Measurements from ENCODE around the gene MRPL55.

Gene MRPL55

DNA sequence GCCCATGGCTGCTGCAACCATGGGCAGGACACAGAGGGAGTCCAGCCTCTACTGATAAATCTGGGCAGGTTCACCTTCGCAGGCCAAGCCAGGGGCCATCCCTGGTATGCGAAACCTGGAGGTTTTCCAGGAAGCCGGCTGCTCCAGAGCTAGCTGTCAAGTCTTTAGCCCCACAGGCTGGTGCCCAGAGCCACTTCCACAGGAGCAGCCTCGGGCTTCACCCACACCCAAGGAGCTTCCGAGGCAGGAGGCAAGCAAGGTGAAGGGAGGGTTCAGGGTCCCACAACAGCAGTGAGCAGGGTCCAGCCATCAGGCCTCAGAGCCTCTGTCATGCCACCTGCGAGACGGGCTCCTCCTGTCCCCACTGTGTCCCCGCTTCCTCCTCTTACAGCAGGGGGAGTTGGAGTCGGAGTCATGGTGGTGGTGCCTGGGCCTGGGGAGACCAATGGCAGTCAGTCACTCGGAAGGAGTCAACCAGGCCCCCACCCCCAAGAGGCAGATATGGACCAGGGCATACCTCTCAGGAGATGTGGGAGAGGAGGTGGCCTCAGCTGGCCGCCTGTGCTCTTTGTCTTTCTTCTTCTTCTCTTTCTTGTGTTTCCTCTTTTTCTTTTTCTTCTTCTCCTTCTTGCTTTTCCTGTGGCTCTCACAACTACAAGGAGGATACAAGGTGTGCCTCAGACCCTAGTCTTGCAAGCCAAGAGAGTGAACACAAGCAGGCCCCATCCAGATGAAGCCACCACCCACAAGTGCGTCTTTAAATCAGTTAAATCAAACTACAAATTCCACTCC is 8.1 kb downstream of the MRPL55 start:
- DNase-seq (ENCODE audit: low read depth), result no peak

DNA sequence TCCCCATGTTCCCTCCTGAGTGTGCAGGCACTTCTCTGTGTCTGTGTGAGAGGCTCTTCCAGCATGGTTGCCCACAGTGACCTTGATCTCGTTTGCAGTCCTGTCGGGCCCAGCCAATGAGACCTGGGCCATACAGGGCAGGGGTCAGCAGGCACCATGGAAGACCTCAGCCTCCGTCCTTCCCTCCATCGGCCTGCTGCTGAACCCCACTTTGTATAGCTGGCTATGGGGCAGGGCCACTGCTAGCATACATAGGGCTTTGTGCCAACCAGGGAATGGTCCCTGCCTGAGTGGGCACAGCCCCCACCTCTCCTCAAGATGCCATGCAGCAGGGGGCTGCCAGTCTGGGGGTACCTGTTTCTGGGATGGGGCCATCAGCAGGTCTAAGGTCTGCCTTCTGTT is 9.8 kb downstream of the MRPL55 start:
- DNase-seq (ENCODE audit: low read depth), result no peak

DNA sequence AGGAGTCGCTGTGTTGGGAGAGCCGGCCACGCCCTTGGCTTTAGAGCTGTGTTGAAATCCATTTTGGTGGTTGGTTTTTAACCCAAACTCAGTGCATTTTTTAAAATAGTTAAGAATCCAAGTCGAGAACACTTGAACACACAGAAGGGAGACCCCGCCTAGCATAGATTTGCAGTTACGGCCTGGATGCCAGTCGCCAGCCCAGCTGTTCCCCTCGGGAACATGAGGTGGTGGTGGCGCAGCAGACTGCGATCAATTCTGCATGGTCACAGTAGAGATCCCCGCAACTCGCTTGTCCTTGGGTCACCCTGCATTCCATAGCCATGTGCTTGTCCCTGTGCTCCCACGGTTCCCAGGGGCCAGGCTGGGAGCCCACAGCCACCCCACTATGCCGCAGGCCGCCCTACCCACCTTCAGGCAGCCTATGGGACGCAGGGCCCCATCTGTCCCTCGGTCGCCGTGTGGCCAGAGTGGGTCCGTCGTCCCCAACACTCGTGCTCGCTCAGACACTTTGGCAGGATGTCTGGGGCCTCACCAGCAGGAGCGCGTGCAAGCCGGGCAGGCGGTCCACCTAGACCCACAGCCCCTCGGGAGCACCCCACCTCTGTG is 10.7 kb downstream of the MRPL55 start:
- no peak for DNase-seq (ENCODE audit: low read depth)

DNA sequence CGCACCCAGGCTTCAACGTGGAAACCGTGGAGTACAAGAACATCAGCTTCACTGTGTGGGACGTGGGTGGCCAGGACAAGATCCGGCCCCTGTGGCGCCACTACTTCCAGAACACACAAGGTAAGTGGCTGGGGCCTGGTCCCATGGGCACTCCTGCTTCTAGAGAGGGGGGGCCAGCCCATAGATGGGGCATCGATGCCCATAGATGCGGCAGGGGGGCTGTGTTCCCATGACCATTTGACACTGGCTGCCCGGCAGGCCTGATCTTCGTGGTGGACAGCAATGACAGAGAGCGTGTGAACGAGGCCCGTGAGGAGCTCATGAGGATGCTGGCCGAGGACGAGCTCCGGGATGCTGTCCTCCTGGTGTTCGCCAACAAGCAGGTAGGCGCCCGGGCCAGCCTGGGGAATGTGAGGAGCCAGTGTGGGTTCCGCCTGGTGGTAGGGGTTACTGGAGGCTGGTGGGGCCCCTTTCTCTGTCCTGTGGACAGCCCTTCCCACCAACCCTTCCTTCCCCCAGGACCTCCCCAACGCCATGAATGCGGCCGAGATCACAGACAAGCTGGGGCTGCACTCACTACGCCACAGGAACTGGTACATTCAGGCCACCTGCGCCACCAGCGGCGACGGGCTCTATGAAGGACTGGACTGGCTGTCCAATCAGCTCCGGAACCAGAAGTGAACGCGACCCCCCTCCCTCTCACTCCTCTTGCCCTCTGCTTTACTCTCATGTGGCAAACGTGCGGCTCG is 11.6 kb downstream of the MRPL55 start:
- no peak for DNase-seq (ENCODE audit: low read depth)

DNA sequence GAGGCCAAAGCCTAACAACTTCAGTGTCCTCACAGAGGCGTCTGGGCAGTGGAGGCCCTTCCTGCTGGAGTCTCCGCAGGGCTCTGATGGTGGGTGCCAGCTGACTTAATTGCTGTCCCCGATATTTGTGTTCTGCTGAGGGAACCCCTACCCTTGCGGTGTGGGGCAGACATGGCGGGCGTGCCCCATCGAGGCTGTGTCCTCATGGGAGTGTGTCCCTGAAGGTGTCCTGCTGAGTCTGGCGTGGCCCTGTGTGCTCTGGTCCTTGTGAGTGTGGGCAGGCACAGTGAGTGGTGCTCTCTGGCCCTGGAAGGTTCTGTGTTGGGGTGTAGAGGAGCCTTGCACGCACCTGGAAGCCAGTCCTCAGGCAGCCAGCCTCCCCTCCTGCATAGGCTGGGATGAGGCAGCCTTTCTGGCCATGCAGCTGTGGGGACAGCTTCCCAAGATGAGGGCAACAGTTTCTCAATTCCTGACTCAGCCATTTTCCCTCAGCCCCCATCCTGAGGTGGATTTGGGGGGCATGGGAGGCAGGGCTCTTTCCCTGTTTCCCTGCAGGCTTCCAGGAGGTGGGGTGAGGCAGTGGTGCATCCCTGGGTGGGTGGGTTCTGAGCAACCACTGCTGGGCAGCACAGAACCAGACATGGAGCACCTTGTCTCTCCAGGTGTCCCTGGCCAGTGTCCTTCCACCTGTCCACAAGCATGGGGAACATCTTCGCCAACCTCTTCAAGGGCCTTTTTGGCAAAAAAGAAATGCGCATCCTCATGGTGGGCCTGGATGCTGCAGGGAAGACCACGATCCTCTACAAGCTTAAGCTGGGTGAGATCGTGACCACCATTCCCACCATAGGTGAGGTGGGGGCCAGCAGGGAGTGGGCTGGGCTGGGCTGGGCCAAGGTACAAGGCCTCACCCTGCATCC is 12.4 kb downstream of the MRPL55 start:
- DNase-seq (ENCODE audit: low read depth), result no peak

DNA sequence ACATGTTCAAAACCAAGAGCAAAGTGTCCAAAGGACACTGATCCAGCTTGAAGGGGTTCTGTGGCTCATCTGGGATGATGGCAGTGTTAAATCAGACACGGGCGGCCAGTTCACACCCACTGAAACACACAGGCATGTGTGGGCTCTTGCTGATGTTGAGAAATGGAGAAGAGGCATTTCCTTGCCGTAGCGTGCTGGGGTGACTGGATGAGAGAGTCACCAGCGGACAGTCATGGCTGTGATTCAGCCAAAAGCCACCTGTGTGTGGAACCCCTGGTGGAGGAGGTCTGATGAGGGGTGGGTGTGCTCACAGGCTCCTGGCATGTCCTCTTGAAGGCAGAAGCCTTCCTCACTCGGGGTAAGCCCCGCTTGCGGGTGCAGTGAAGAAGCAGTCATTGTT is 13.2 kb downstream of the MRPL55 start:
- DNase-seq (ENCODE audit: low read depth), result no peak

DNA sequence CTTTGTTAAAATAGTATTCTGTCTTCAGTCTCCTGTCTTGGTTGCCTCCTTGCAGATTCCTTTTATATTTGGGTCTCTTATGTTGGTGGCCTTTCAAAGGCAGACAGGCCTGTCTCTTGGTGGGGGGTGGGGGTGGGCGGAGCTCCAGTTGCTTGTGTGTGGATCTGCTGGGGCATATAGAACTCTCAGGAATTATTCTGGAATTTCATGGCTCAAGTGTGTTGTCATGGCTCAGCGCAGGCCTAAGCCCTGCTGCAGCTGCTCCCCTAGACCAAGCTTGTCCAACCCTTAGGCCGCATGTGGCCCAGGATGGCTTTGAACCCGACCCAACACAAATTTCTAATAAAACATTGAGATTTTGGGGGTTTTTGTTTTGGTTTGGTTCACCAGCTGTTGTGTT is 13.9 kb downstream of the MRPL55 start:
- no peak for DNase-seq (ENCODE audit: low read depth)

DNA sequence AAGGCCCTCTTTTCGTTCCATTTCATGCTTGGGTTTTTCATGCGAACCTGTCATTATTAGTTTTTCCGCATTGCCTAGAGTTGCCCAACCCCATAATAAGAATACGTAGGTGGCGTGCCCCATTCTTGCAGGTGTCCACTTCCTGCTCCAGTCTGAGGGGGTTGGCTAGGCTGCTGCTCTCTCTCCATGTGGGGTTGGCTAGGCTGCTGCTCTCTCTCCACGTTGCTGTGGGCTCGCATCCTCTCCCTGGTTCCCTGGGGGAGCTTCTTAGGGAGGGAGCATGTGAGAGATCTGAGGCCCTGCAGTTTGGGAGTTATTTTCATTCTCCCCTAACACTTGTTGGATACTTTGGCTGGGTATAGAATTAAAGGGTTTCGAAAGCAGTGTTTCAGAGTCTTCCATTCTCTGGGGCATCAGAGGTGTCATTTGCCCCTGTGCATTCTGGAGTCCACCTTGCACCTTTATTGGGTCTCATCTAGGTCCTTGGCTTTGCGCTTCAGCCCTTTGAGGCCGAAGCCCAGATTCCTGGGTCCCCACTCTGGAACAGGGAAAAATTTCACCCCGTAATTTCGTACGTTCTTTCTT is 14.6 kb downstream of the MRPL55 start:
- no peak for DNase-seq (ENCODE audit: low read depth)

DNA sequence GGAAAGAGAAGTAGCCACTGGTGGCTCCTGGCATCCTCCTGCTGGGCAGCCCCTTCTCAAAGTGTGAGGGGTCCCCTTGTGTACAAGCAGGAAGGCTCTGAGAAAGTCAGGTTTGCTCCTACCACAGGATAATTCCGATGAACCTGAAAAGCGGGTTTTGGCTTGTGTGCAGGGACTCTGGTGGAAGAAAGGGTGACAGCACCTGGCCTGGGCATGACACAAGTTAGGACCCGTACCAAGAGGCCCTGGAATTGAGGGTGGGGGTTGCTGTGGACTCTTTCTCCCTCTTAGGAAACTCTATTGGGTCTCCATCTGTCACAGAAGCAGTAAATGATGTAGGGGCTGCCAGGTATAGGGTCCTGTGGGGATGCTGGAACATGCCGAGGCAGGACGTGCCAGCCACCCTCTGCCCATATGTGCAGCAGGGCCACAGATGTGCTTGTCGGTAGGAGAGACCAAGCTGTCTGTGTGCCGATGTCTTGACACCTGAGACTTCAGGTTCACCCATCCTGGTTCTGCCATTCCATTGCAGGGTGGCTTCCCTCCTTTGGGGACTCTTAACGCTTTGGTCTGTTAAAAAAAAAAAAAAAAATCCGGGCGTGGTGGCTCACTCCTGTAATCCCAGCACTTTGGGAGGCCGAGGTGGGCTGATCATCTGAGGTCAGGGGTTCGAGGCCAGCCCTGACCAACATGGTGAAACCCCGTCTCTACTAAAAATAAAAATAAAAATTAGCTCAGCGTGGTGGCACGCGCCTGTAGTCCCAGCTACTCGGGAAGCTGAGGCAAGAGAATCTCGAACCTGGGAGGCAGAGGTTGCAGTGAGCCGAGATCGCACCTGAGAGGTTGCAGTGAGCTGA is 15.8 kb downstream of the MRPL55 start:
- DNase-seq (ENCODE audit: low read depth), result no peak

DNA sequence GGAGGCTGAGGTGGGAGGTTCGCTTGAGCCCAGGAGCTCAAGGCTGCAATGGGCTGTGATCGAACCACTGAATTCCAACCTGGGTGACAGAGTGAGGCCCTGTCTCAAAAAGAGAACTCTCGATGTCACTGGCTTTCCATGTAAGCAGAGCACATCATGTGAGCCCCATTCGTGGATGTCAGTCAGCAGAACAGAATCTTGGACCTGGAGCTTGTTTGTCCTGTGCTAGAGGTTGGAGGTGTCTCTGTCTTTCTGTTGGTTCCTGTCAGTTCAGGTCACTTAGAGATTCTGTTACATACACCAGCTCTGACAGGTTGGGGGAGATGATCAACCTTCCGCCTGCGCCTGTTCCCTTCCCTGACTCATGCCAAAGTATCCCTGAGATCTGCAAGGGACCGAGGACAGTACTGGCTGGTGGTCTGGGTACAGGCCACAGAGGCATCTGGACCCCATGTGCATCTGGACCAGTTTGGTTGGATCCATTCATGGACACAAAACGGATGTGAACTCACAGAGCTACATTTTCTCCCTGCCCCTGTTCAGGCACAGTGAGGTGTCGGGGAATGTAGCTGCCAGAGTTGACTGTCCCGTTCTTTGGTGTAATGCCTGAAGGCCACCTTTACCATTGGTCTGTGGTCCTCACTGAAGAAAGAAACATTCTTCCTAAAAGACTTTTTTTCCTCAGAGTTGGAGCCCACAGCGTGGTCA is 16.6 kb downstream of the MRPL55 start:
- DNase-seq (ENCODE audit: low read depth), result no peak

DNA sequence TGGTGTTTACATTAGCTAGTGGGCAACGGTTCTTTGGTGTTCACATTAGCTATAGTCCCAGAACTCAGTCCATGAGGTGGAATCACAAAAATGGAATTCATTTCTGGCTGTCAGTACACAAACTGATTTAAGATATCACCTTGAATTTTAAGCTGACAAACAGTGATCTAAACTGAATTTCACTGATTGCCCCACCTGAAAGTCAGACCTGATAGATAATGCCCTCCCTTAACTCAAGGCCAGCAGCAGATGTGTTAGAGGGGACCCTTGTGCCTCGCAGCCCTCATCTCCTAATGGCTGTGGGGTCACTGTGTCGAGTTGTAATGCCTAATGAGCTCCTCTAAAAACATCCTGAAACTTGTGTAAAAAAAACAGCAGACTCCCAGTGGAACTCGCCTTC is 18.0 kb downstream of the MRPL55 start:
- no peak for DNase-seq (ENCODE audit: low read depth)

DNA sequence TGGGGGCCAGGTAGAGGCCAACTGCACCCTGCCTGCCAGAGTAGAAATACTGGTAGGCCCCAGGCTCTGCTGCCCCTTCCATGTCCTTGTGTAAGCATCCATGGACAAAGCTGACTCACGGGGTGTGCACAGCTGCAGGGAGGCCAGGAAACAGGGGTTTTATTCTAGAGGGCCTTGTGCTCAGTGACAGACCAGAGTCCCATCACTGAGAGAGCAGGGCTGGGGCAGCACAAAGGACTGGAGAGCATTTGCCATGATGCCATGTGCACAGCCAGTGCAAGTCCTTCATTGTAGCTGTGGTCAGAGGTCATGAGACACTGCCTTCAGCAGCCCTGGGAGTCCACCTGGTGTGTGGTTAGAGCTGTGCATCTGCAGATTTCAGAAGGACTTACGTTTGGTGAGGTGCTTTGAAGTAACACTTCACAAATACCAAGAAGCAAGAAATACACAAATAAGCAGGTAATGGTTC is 18.5 kb downstream of the MRPL55 start:
- DNase-seq (ENCODE audit: low read depth), result no peak

DNA sequence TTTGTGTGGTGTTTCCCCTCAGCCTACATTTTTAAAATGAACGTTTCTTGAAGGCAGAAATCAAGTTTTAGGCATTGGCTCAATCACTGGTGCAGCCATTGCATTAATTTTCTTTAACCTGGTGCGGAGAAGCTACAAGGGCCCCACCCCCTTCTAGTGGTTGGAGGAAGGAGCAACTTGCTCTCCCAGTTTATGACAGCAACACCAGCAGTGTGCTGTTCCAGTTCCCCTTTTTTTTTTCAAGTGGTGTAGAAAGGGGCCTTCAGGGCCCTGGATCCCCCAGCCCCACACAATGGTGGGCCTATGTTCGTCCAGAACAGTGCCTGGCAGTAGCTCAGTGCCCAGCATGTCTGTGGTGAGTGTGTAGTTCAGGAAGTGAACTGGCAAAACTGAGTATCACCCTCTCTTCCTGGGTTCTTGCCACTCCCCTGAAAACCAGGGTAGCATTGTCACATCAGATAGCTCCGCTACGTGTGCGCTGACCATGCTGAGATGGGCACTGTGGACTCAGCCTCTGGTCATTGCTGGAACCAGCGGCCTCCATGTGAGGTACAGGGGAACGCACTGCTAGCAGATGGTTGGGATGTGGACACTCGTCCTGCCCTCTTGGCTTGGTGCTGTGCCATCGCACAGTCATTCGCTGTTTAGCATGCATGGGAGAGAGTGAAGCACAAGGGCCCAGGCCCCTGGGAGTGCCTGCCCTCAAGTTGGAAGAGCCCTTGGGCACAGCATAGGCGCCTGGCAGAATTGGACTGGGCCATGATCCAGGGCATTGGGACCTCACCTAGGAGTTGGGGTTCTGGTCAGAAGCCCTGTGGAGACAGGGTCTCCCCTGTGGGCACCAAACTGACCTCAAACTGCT is 19.3 kb downstream of the MRPL55 start:
- no peak for DNase-seq (ENCODE audit: low read depth)

DNA sequence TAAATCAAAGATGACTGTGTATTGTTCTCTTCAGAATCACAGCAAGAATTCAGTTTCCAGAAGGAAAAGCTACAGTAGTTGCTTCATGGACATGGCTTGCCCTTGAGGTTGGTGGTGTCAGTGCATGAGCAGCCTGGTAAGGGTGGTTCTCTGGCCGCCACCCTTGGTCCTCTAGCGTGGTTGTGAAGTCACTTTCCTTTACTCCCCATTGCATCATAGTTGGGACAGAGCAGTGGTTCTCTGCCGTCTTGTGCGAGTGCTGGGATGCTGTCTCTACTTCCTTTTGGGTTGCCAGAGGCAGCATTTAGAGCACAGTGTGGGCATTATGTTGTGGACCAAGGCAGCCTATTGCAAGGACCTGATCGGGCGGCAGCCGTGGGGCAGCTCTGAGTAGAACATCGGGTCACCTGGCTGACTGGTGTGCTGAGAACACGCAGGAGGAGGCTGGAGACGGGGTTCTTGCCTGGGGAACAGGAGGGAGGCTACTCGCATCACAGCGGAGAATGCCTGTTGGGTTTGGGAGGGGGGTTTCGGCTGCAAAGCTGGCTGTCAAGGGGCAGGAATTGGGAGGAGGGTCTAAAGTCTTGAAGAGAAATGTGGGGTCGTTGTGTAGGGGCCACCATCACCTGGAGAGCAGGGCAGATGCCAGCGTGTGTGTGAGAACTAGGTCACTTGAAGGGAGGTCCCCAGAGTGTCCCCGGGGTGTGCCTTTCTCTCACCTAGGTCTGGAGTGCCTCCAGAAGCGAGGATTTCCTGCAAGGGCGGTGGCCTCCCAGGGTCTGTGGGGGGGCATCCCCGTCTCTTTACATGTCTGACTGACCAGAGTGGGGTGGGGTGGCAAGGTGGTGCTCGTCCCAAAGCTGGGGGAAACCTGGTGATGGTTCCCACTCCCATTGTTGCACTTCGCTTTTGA is 20.3 kb downstream of the MRPL55 start:
- DNase-seq (ENCODE audit: low read depth), result no peak

DNA sequence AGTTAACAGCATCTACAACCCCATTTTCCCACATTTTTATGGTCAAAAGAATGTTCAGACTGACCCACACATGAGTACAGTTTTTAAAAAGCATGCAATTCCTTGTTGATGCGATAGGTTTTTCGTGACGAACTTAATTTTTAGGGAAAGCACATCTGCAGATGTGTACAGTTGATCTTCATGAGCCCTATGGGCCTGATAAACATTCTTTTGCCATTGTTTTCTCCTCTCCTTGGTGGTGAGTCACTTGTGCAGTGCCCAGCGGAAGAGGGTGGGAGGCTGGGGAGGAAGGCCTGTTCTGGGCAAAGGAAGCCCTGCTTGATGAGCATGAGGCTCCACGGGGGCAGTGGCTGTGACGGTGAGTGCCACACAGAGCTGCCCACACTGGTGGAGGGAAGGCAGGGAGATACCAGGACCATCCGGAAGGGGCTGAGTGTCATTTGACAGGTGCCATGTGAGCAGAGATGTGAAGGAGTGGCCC is 21.3 kb downstream of the MRPL55 start:
- no peak for DNase-seq (ENCODE audit: low read depth)

DNA sequence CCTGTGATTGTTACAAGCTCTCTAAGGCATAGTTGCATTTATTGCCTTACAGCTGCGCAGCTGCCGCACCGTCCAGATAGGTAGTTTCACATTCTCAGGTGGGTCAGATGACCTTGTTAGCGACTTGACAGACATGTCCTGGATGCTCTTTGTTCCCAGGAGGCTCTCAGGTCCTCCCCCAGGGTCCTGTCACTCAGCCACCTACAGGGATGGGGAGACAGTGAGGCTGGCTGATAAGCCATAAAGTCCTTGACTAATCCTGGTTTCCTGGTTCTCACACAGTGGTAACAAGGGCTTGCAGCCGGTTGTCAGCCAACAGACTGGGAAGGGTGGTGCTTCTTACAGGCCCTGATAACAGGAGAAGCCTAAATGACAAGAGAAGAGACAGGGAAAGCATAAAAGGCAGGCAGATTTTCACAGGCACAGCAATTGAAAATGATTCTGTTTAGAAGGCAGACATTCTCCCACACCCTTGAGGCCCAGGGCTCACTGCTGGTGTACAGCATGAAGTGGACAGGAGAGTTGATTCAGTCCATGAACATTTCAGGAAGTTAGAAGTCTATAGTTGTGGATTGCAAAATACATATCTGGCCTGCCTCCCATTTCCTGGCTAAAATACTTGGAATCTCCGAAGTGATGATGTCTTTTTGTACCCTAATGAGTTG is 23.7 kb downstream of the MRPL55 start:
- DNase-seq (ENCODE audit: low read depth), result no peak

DNA sequence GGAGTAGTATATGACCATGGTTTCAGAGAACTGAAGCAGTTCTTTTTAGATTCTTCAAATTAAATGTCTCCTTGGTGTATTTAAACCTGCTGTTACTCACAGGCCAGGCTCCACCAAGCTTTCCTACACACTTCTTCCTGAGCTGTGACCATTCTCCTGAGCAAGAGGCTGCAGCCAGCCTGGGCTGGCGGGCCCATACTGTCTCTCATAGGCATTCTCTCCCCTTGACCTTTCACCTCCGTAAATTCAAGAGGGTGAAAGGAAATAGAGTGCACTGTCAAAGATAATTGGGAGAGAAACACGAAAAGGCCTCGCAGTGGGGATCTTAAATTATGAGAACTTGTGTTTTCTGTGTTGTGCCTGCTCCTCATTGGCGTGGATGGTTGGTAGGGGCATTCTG is 24.3 kb downstream of the MRPL55 start:
- no peak for DNase-seq (ENCODE audit: low read depth)
